GM21786 (cell line): Measurements from ENCODE around the gene SPAG16.
A peak's percentile ranks its signal among the peaks of the same experiment; 100 is the strongest.

Experiments
- ATAC-seq: cut with Tn5 transposase; IDR thresholded peaks from one replicate; pipeline ENCODE4 v1.9.1; 2021; ENCODE audit not compliant: unreplicated experiment

Gene SPAG16

GRCh38 chr2:213537579-213537978 lies 253.3 kb downstream of the SPAG16 start:
- no peak for ATAC-seq

- ATAC-seq = no peak
These were observed 260.7 kb downstream of the SPAG16 start for GRCh38 chr2:213544940-213545339.

DNA sequence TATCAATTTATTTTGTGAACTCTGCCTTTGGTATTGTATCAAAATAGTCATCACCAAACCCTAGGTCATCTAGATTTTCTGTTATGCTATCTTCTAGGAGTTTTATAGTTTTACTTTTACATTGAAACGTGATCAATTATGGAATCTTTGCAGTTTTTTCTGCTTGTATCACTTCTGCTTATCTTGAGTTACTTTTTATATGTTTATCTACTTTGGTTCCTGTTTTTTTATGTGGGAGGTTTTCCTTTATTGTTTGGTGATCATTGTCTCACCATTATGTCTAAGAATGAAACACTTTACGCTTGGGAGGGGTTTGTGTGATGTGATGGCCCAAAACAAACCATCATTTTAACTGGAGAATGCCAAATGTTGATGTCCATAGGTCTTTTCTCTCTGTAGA lies 261.2 kb downstream of the SPAG16 start:
- no peak for ATAC-seq

DNA sequence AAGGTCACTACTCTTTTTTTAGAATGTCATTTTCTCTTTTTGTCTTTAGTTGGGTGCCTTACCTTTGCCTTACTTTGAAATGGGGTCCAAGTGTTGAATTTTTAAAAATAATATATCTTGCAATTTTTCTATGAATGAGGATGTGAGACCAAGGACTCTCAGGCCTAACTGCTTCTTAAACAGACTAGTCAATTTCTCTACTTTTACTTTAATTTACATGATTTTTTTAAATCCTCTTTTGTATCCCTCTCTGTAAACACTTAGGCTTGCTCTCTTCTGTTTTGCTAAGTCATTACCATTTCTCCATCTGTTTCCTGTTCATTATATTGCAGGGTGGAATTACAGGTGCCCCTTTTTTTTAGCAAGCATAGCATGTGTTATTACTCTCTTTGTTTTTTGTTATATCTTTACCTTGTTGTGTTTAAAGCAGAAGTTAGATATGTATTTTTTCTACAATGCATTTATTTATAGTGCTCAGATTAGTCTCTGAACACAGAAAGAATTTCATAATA lies 261.8 kb downstream of the SPAG16 start:
- no peak for ATAC-seq

GRCh38 chr2:213551526-213551925 lies 267.3 kb downstream of the SPAG16 start:
- no peak for ATAC-seq

GRCh38 chr2:213559053-213559452 lies 274.8 kb downstream of the SPAG16 start:
- no peak for ATAC-seq

DNA sequence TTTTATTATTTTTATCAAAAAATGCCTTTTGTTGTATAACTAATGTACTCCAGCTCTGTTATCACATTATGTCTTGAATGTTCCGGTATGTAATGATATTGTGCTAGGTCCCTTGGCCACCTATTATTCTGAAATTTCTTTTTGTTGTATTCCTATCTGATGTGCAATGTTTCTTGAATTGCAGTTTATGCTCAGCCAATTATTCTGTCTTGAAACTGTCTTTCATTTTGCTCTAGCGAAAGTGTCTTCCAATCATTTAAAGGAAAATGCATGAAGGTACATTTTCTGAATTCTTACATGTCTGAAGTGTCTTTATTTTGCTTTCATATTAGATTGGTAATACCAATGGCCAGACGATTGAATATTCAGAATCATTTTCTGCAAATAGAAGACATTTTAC lies 277.5 kb downstream of the SPAG16 start:
- ATAC-seq = no peak

GRCh38 chr2:213562539-213563180 lies 278.4 kb downstream of the SPAG16 start:
- no peak for ATAC-seq

DNA sequence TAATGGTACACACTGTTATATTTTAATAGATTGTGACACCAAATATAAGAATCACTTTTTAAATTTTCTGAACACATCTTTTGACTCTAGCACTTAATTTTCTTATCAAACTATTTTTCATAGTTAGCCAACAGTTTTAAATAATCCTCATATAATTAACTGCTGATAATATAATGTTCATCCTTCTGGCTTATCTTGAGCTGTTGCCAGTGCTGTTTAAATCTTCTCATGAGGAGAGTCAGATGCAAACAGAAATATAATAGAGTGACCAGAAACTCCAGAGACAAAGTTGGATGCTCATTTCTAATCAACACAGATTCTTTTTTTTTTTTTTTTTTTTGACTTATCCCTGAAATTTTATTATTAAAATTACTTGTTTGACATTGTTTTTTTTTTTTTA lies 282.6 kb downstream of the SPAG16 start:
- ATAC-seq = no peak

GRCh38 chr2:213609570-213610170 lies 325.4 kb downstream of the SPAG16 start:
- ATAC-seq = no peak

- peak; percentile 67 for ATAC-seq
These were observed 342.9 kb downstream of the SPAG16 start for GRCh38 chr2:213627054-213627710.

DNA sequence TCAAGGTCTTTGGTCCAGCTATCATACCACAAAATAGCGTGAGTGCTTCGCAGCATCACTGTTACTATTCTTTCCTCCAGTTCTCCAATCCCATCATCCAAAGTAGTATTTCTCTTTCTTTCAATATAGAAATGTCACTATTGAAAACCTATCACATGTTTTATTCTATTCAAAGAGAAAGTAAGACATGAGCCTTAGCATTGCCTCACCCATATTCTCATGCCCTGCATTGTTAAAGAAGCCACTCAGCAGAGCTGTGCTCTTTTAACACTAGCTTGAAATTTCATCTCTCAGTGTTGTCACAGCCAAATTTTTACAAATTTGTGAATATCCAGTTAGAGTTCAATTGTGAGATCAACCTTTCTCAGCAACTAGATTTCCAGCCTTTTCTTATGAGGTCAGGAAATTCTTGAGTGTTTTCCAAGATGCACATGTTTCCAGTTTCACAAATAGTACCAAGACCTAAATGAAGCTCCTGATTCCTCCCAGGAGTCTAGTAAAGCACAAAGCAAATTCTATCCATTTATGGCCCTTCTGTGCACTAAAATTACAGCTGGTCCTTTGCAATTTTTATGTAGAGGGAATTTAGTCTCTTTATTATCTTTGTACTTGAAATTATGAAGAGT lies 343.7 kb downstream of the SPAG16 start:
- no peak for ATAC-seq

GRCh38 chr2:213640738-213641425 lies 356.6 kb downstream of the SPAG16 start:
- ATAC-seq = no peak

DNA sequence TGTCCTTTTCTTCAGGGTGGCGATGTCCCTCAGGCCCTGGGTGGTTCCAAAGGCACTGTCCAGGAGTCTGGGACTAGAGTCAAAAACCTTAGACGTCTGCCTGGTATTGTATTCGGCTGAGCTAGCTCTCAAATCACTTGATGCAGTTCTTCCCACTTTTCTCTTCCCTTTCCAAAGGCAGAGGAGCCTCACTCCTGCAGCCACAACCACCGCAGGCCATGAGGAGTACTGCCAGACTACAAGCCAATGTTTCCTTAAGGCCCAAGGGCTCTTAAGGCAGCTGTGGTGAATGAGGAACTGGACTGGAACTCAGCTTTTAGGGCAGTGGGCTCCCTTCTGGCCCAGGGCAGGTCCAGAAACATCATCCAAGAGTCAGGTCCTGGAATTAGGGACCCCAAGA lies 360.7 kb downstream of the SPAG16 start:
- ATAC-seq = no peak

DNA sequence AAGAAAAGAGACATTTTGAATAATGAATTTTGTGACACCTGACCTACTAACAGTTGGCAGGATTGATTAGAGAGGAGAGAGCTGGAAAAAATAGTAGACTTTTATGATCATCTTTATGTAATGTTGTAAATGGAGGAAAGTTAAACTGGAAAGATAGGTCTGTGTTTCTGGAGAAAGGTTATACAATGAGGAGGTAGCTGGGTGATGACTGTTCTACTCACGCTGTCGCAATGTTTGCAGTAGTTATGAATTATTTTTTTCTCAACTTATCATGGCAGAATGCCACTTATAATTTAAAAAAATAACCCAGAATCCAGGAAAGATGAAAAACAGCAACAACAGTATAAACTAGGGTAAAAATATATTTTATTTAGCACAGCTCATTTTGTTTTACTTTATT lies 364.9 kb downstream of the SPAG16 start:
- ATAC-seq = no peak

GRCh38 chr2:213664817-213665216 lies 380.6 kb downstream of the SPAG16 start:
- no peak for ATAC-seq

DNA sequence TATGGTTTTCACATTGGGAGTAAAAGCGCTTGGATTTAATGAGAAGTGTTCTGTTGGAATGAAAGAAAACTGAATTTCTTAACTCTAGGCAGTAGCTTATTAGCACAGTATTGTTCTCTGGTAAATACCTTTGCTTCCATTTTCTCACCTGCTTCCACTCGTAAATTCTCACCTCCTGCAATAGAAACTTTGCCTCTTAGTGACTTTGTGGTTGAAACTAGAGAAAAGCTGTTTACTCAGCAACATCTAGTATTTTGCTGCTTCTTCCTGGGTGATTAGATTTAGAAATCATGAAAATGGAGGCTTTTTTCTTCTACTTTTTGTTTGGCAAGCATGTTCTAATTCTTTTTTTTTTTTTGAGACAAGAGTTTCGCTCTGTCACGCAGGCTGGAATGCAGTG lies 385.4 kb downstream of the SPAG16 start:
- ATAC-seq = no peak

GRCh38 chr2:213678437-213679218 lies 394.4 kb downstream of the SPAG16 start:
- ATAC-seq = peak; percentile 60

DNA sequence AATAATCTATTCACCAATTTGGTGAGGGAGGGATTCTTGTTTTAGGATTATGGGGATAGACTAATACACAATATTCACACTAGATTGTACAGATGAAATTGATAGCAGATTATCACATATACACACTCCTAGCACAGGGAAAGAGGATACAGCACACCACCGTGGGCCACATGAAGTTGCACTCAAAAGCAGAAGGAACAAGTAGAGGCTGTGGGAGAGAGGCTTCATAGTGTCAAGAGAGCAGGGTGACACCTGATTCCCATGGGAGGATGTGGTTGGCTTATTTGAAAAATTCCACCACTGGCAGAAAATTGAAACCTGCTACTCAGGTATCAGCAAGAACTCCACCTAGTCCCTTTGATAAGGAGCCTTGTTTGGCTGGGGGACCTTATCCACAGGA lies 395.6 kb downstream of the SPAG16 start:
- ATAC-seq = no peak

- no peak for ATAC-seq
These were observed 398.0 kb downstream of the SPAG16 start for GRCh38 chr2:213682276-213682675.
